Activated naive CD4-positive, alpha-beta T cell treated with anti-CD3 and anti-CD28 coated beads, Interleukin-2, amount 10 ng/mL, durations not matched to agents 7 days and 5 days (primary cell): ENCODE measurements around the gene SMIM23.

Experiments used
- CTCF ChIA-PET: fragments of 350-600 bp; sonication (Branson Sonifier 250); formaldehyde crosslinking; loops from one replicate; lab custom pipeline; 2021; ENCODE audit warnings: antibody characterized with exemption; lab: Charles Lee
- DNase-seq: peaks from one replicate; pipeline ENCODE4 v3.0.0-alpha.2; 2020
- H3K27ac Mint-ChIP-seq: one replicate; pipeline ENCODE4 v1.8.0; 2021; ENCODE audit warnings: mild to moderate bottlenecking, moderate library complexity, mixed read lengths
- H3K27me3 Mint-ChIP-seq: one replicate; pipeline ENCODE4 v1.8.0; 2021; ENCODE audit warnings: mild to moderate bottlenecking, mixed read lengths
- H3K36me3 Mint-ChIP-seq: one replicate; pipeline ENCODE4 v1.8.0; 2021; ENCODE audit warnings: mixed read lengths
- H3K4me1 Mint-ChIP-seq: one replicate; pipeline ENCODE4 v1.8.0; 2021; ENCODE audit warnings: mixed read lengths
- H3K4me3 Mint-ChIP-seq: one replicate; pipeline ENCODE4 v1.8.0; 2021; ENCODE audit warnings: mild to moderate bottlenecking, moderate library complexity, mixed read lengths
- H3K9me3 Mint-ChIP-seq: one replicate; pipeline ENCODE4 v1.8.0; 2021; ENCODE audit warnings: mixed read lengths

SMIM23 gene

DNA sequence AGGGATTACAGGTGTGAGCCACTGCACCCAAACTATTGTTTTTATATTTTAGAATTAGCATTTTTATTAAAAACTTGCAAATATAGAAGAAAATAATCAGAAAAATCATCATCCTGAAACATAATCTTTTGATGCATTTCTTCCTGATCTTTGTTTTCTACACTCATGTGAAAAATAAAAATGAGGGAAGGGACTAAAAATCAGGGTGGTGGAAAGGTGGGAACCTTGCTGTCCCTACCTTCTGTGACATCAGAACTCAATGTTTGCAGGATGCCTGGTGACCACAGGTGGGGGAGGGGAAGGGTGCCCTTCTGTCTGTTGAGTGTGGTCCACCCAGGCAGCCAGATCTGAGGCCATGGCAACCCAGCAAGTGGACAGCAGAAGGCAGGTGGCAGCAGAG, at the start of gene SMIM23:
Gene SMIM23, plus strand, starts transcription at position 301 of the 400 bp plus-strand sequence. Its CDS starts 55 bp downstream, at position 356.
- CTCF ChIA-PET: no interaction called here
- Mint-ChIP-seq H3K9me3 (no peaks in the 10 kb centered on the region), H3K4me1 (no peaks in the 10 kb centered on the region), H3K27me3 (no peaks in the 10 kb centered on the region), H3K36me3 (no peaks in the 10 kb centered on the region), H3K4me3 (no peak within 1 kb of the TSS), H3K27ac (no peak within 1 kb of the TSS)
- no peak for DNase-seq

DNA sequence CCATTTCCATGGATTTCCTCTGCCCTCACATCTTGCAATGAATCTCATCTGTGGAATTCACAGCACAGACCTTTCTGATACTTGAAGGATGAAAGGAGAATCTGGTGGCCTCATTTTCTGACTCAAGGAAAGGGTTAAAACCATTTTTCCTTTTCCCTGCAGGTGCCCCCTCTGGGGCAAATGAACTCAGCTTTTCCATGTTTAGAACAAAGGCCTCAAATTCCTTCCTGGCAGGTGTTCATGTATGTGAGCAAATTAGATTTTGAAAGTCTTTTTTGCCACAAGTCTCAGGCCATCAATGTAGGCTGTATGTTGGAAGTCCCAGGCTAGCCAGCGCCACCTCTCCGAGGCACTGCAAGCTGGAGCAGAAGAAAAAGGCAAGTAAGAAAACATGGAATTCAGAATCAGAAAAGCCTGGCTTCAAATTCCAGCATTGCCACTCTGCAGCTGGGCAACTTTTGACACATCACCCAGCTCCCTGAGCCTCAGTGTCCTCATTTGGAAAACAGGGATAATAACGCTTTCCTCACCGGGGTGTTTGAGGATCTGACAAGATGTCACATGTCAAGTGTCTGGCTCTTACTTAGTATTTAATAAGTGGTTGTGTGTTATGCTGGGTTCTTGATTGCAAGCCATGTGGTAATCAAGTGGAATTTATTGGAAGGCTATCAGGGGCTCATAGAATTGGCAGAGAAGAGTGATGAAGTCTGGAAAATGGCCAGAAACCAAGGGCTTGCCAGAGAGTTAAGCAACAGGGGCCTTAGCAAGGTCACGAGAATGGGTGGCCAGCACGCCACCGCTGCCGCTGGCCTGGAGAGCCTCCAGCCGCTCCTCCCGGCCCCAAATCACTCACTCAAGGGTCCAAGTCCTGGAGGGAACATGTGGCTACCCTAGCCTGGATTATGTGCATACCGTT, 48.4 kb upstream of the SMIM23 start:
- Mint-ChIP-seq H3K4me3 (no peak overlapping the region), H3K27me3 (no peaks in the 10 kb centered on the region), H3K9me3 (no peaks in the 10 kb centered on the region), H3K36me3 (no peaks in the 10 kb centered on the region), H3K27ac (no peak overlapping the region), H3K4me1 (peaks cover under 1% of the 10 kb centered on the region)
- CTCF ChIA-PET: interaction anchor here (1.0 kb wide), 1 partner anchor 91 kb away, joined by 3 read pairs; no protein-coding TSS in a partner anchor
- no peak for DNase-seq

DNA sequence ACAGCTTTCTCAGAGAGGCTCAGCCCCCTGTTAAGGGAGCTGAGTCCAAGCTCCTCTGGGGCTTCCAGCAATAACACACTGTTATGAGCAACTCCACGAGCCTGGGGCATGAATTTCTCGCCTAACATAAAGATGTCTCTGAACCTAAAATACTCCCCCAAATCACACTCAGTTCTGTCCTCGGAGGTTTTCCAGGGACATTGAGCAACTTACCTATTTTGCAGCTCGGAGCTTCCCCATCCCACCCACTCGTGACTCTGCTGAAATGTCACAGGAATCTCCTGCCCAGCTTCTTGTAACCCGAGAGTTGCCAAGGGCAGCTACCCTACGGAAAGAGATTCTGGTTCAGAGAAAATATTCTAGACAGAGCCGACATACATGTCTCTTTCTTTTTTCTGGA, 47.1 kb upstream of the SMIM23 start:
- Mint-ChIP-seq H3K4me3 (no peak overlapping the region), H3K27ac (no peak overlapping the region), H3K36me3 (no peaks in the 10 kb centered on the region), H3K9me3 (no peaks in the 10 kb centered on the region), H3K4me1 (peaks cover 2% of the 10 kb centered on the region), H3K27me3 (no peaks in the 10 kb centered on the region)
- CTCF ChIA-PET: no interaction called here
- DNase-seq: no peak

DNA sequence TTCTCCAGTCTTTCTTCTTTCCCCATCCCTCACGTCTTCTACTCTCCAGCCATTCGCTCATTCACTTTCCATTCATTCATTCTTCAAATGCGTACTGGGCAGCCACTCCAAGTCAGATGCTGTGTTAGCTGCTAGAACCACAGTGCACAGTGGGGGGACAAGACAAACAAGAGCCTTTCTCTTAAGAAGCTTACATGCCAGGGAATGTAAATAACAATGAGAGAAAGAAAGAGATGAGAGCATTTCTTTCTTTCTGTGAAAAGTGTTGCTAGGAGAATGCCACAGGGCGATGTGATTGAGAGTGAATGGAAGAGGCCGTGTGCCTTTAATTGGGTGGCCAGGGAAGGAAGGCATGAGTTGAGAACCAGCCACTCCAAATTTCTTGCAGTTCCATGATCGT, 46.3 kb upstream of the SMIM23 start:
- H3K9me3 Mint-ChIP-seq: no peaks in the 10 kb centered on the region
- no peaks in the 10 kb centered on the region for H3K36me3 Mint-ChIP-seq
- CTCF ChIA-PET: no interaction called here
- DNase-seq: no peak
- peaks cover 3% of the 10 kb centered on the region for H3K27me3 Mint-ChIP-seq
- H3K4me1 Mint-ChIP-seq: peaks cover 2% of the 10 kb centered on the region
- no peak overlapping the region for H3K27ac Mint-ChIP-seq
- H3K4me3 Mint-ChIP-seq: no peak overlapping the region

DNA sequence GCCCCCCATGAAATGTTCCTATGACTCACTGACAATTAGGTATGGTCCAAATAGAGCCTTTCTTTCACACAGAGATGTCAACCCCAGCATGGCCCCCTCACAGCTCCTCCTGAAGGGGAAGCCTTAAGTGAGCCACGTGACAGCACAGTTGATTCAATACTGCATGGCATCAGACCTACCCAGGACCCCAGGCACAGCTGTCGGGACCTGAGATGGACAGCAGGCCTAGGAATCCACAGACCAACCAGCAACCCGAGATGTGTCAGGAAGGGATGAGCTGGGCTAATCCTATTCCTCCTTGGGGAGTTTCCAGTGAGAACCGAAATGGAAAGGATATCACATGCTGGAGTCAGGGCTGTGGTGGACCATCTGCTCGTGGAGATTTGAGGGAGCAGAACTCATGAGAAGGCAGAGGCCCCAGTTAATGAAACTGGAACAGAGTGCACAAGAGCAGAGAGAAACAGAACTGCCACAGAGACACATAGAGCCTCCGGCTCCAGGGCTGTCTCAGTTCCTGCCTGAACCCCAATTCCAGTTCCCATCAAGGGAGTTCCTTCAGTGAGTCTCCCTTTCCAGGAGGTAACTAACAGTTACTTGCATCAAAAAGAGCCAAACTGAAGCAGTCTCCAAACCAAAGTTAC, 42.1 kb upstream of the SMIM23 start:
- no peak for DNase-seq
- no peaks in the 10 kb centered on the region for H3K9me3 Mint-ChIP-seq
- no peaks in the 10 kb centered on the region for H3K36me3 Mint-ChIP-seq
- peaks cover 2% of the 10 kb centered on the region for H3K4me1 Mint-ChIP-seq
- no peak overlapping the region for H3K4me3 Mint-ChIP-seq
- CTCF ChIA-PET: interaction anchor here (0.7 kb wide), 1 partner anchor 101 kb away, joined by 3 read pairs; no protein-coding TSS in a partner anchor
- H3K27ac Mint-ChIP-seq: no peak overlapping the region
- peaks cover 5% of the 10 kb centered on the region for H3K27me3 Mint-ChIP-seq

DNA sequence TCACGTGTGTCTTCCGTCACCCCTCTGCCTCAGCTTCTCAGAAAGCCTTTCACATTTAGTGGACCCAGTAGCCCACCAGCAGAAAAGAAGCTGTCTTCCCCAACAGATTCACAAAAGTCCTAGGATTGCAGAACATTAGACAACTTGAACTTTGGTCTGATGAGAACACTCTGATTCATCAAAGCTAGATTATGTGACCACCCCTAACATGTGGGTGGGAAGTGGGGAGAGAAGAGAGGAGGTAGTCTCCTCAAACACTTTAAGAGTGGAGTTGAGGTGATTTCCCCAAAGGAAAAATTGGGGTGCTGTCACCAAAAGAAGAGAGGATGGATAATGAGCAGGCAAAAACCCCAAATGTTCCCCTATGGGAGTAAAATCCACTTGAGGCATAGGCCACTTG, 41.4 kb upstream of the SMIM23 start:
- no peak overlapping the region for H3K4me3 Mint-ChIP-seq
- H3K9me3 Mint-ChIP-seq: no peaks in the 10 kb centered on the region
- DNase-seq: no peak
- H3K27ac Mint-ChIP-seq: no peak overlapping the region
- CTCF ChIA-PET: interaction anchor here (0.7 kb wide), 1 partner anchor 100 kb away, joined by 3 read pairs; no protein-coding TSS in a partner anchor
- peaks cover 2% of the 10 kb centered on the region for H3K4me1 Mint-ChIP-seq
- peaks cover 8% of the 10 kb centered on the region for H3K27me3 Mint-ChIP-seq
- H3K36me3 Mint-ChIP-seq: no peaks in the 10 kb centered on the region

DNA sequence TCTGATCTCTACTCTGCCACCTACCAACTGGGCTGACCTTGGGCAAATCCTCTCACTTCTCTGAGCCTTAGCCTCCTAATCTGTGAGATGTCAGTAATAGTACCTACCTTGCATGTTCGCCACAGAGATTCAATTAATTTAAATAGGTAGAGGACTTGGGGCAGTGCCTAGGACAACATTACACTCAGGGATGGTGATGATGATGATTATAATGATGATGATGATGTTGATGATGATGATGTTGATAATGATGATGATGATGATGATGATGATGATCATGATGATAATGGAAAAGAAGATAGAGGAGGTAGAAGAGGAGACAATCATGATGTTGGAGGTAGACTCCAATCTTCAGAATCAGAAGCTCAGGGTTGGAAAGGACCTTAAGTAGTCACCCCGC, 40.7 kb upstream of the SMIM23 start:
- H3K36me3 Mint-ChIP-seq: no peaks in the 10 kb centered on the region
- no peak for DNase-seq
- H3K27ac Mint-ChIP-seq: no peak overlapping the region
- no peaks in the 10 kb centered on the region for H3K9me3 Mint-ChIP-seq
- CTCF ChIA-PET: interaction anchor here (0.6 kb wide), 1 partner anchor 17 kb away, joined by 4 read pairs; no protein-coding TSS in a partner anchor
- peaks cover 12% of the 10 kb centered on the region for H3K27me3 Mint-ChIP-seq
- H3K4me3 Mint-ChIP-seq: no peak overlapping the region
- peaks cover 2% of the 10 kb centered on the region for H3K4me1 Mint-ChIP-seq

DNA sequence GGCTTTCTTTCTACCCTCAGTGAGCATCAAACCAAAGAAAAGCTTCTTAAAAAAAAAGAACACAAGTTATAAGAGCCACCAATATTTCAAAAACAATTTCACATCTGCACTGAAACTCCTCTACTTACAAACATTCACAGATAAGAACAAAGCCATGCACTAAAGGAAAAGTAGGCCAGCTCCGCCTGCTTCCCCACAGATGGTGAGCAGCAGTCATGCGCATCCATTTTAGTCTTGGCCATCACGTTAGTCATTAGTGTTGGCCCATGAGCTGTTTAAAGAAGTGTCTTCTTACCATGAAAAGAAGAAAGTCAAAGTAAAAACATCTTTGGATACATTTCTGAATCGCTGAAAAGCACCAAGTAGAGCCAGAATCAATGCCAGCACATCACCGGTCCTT, 40.0 kb upstream of the SMIM23 start:
- H3K4me3 Mint-ChIP-seq: no peak overlapping the region
- H3K36me3 Mint-ChIP-seq: no peaks in the 10 kb centered on the region
- peaks cover 12% of the 10 kb centered on the region for H3K27me3 Mint-ChIP-seq
- H3K4me1 Mint-ChIP-seq: peaks cover 2% of the 10 kb centered on the region
- DNase-seq: no peak
- no peaks in the 10 kb centered on the region for H3K9me3 Mint-ChIP-seq
- CTCF ChIA-PET: interaction anchor here (0.6 kb wide), 1 partner anchor 17 kb away, joined by 4 read pairs; no protein-coding TSS in a partner anchor
- H3K27ac Mint-ChIP-seq: no peak overlapping the region

DNA sequence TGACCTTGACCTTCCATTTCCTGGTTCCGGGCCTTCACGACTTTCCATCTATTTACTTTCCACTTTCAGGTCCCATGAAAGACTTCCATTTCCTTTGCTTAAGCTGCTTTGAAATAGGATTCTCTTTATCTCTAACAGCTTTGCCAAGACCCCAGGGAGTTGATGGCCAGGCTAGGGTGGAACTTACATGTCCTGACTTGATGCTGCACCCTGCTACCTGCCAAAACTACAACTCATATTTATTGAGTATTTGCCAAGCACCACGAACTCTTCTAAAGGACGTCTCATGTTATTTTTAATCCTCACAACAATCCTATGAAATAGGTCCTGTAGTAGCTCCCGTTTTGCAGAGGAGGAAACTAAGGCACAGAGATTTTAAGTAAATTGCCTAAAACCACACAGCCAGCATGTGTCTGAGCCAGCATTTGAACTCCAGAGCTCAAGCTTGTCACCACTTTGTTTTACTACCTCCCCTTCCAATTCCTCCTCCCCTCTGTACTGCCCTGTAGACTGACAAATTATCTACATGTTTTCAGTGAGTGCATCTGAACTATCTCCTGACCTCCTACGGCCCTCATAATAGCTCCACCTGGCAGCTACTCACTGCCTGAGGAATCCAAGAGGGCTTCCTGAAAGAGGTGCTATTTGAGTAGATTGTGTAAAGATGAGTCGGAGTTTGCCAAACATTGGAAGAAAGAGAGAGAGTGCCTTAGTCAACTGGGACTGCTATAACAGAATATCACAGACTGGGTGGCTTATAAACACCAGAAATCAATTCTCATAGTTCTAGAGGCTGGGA, 38.4 kb upstream of the SMIM23 start:
- Mint-ChIP-seq H3K36me3 (no peaks in the 10 kb centered on the region), H3K27ac (no peak overlapping the region), H3K4me1 (peaks cover under 1% of the 10 kb centered on the region), H3K4me3 (no peak overlapping the region), H3K27me3 (peaks cover 12% of the 10 kb centered on the region), H3K9me3 (no peaks in the 10 kb centered on the region)
- no peak for DNase-seq
- CTCF ChIA-PET: no interaction called here

DNA sequence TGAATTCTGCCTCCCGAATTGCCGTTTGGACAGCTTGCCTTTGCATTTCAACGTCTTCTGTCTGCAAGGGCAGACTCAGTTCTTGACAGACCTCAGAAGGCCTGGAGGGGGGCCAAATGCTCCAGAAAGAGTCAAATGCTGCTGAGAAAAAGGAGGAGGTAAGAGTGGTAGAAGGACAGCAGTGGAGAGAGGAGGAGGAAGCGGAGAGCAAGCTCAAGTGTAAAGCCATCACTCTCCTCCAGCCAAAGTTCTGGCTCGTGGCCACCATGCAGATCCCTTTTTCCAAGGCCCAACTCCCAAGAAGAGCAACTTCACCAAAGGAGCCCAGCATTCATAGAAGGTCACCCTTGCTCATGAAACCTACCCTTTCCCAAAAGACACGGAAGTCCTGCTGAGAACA, 36.9 kb upstream of the SMIM23 start:
- Mint-ChIP-seq H3K36me3 (no peaks in the 10 kb centered on the region), H3K4me3 (no peak overlapping the region), H3K9me3 (no peaks in the 10 kb centered on the region), H3K27ac (no peak overlapping the region), H3K27me3 (peaks cover 12% of the 10 kb centered on the region), H3K4me1 (no peaks in the 10 kb centered on the region)
- DNase-seq: no peak
- CTCF ChIA-PET: no interaction called here

DNA sequence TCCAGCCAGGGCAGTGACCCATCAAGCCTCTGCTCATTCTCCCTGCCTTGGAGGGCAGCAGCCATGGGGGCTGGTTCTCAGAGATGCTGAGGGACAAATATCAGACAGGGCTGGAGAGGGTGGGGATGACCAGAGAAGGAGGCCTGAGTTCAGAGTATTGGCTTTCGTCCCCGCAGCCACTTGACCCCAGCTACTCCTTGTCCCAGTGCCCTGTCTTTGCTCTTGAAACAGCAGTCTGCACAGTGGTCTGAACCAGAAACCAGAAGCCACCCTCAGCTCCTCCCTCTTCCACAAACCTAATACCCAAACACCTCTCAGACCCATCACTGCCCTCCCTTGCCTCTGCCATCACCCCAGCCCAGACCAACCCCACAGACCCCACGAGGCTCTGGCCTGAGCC, 36.3 kb upstream of the SMIM23 start:
- H3K27ac Mint-ChIP-seq: no peak overlapping the region
- H3K27me3 Mint-ChIP-seq: peaks cover 9% of the 10 kb centered on the region

DNA sequence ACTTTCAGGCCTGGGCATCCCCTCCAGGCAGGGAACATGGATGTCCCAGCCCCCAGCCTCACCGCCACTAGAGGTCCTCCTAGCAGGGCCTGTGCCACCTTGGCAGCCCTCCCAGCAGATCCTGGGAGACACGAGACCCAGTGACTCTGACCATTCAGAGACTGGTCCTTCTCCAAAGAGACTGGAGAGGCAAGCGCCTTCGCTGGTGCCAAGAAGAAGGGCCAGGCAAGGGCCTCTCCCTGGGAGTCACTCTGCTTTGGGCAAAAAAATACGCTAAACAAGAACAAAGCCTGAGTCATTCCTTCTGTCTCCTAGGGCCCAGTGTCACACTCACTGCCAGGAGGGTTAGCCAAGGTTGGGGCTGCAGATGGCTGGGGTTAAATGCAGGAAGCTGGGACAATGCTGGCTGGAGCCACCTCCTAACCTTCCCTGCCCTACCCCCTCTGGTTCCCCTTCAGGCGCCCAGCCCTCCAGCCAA, 35.3 kb upstream of the SMIM23 start:
- no peak overlapping the region for H3K4me3 Mint-ChIP-seq
- DNase-seq: no peak
- H3K36me3 Mint-ChIP-seq: no peaks in the 10 kb centered on the region
- H3K27ac Mint-ChIP-seq: no peak overlapping the region
- CTCF ChIA-PET: no interaction called here
- H3K9me3 Mint-ChIP-seq: no peaks in the 10 kb centered on the region
- peaks cover 9% of the 10 kb centered on the region for H3K27me3 Mint-ChIP-seq
- no peaks in the 10 kb centered on the region for H3K4me1 Mint-ChIP-seq

More for the DNA sequence above, 36.3 kb upstream of the SMIM23 start:
- CTCF ChIA-PET: no interaction called here
- no peaks in the 10 kb centered on the region for H3K36me3 Mint-ChIP-seq
- H3K9me3 Mint-ChIP-seq: no peaks in the 10 kb centered on the region
- no peak for DNase-seq
- no peak overlapping the region for H3K4me3 Mint-ChIP-seq
- H3K4me1 Mint-ChIP-seq: no peaks in the 10 kb centered on the region

DNA sequence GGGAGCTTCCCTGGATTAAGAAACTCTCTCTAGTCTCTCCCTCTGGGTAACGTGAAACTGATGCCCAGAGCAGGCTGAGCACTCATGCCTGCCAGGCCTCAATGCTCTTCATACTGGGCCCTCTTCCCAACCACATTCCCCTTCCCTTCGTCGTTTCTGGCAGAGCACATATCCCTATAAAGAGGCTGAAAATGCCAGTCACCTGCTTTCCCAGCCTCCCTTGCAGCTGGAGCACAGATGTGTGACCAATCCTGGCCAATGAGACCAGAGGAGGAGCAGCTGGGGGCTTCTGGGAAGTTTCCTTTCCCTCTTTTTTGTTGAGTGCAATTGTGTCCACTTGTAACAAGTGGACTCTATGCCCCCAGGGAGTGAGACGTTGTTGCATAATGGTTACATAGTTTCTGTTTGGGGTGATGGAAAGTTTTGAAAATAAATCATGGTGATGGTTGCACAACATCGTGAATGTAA, 30.2 kb upstream of the SMIM23 start:
- H3K36me3 Mint-ChIP-seq: no peaks in the 10 kb centered on the region
- H3K9me3 Mint-ChIP-seq: no peaks in the 10 kb centered on the region
- DNase-seq: no peak
- H3K27me3 Mint-ChIP-seq: peaks cover 5% of the 10 kb centered on the region
- H3K4me1 Mint-ChIP-seq: no peaks in the 10 kb centered on the region
- H3K4me3 Mint-ChIP-seq: no peak overlapping the region
- no peak overlapping the region for H3K27ac Mint-ChIP-seq
- CTCF ChIA-PET: no interaction called here
